HG02588 (cell line): Measurements from ENCODE around the gene IDH1.
A peak's percentile ranks its signal among the peaks of the same experiment; 100 is the strongest.
"Not testable (repeated sequence)": the region's sequence is repeated elsewhere in the genome, so short reads cannot be mapped to it uniquely, and the experiment has no call there.

ENCODE experiments used
- ATAC-seq: cut with Tn5 transposase; IDR thresholded peaks from one replicate; pipeline ENCODE4 v1.9.1; 2021; ENCODE audit warnings: mild to moderate bottlenecking, moderate library complexity; ENCODE audit not compliant: unreplicated experiment

Gene IDH1

DNA sequence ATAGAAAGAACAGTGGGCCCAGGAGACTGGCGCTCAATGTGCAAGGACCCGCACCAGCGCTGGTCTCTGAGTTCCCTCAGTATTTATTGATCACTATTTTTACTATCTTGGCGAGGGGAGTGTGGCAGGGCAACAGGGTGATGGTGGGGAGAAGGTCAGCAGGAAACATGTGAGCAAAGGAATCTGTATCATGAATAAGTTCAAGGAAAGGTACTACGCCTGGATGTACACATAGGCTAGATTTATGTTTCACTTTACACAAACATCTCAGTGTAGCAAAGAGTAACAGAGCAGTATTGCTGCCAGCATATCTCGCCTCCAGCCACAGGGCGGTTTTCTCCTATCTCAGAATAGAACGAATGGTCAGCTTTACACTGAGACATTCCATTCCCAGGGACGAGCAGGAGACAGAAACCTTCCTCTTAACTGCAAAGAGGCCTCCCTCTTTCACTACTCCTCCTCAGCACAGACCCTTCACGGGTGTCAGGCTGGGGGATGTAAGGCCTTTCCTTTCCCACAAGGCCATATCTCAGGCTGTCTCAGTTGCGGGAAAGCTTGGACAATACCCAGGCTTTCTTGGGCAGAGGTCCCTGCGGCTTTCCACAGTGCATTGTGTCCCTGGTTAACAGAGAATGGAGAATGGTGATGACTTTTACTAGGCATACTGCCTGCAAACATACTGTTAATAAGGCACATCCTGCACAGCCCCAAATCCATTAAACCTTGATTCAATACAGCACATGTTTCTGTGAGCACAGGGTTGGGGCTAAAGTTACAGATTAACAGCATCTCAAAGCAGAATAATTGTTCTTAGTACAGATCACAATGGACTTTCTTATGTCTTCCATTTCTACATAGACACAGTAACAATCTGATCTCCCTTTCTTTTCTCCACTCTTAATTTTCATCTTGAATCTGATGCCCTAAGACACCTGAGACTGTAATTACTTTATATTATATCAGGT lies 2.3 kb upstream of the IDH1 start:
- not testable (repeated sequence) for ATAC-seq

DNA sequence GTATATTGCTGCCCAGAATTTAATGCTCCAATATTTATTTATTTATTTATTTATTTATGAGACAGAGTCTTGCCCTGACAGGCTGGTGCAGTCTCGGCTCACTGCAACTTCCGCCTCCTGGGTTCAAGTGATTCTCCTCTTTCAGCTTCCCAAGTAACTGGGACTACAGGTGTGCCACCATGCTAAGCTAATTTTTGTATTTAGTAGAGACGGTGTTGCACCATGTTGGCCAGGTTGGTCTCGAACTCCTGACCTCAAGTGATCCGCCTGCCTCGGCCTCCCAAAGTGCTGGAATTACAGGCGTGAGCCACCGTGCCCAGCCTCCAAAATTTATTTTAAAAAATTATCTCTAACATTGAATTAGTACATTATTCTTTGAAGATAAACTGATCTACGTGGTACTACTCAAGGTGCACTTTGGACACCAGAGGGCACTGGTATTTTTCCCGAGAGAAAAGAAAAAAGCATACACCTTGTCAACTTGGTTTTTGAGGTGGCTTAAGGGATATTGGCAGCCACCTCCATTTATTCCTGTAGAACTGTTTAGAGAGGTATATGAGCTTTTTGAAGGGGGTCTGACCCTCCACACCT lies 1.4 kb upstream of the IDH1 start:
- ATAC-seq, result no peak

DNA sequence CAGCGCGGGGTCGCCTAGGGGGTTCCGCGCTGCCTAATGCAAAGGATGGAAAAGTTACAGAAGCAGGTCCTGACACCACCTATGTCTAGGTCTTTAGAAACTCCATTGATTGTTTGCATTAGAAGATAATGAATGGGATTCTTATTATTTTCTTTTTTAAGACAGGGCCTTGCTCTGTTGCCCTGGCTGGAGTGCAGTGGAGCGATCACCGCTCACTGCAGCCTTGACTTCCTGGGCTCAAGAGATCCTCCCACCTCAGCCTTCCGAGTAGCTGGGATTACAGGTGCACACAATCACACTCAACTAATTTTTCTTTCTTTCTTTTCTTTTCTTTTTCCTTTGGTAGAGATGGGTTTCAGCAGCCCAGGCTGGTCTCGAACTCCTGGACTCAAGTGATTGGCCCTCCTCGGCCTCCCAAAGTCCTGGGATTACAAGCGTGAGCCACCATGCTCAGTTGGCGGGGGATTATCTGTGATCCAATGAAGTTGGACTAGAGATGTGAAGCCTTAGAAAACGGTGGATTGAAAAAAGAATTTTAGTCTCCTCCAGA lies 761 bp upstream of the IDH1 start:
- peak; percentile 11 for ATAC-seq

DNA sequence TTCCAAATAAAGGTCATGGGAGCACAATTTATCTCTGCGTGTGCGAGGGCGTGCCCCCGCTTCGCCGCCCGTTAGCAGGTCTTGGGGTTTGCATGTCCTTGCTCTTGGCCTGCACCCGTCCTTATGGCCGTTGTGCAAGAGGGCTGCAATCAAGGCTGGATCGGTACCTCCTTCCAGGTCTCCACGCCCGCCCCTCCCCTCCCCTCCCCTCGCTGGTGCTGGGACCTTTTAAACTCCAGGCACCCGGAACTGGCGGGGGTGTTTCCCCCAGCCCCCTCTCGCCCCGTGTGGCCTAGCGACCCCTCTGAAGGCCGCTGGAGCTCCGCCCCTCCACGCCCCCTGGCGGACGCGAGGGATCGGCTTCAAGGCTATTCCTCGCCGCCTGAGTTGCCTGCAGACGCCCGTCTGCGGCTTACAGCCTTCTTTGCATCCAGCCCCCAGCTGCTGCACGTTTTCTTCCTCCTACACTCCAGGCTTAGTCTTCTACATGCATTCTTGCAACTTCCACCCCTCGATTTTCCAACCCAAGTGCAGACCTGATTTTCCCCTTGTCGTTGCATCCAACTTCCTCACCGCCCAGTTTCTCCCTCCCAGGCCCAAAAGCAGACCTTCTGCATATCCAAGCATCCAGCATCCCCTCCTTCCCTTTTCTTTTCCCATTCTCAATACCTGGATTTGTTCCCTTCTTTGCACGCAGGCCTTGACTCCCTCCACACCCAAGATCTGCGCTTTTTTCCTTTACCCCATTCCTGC lies 577 bp downstream of the IDH1 start:
- peak; percentile 76 for ATAC-seq

DNA sequence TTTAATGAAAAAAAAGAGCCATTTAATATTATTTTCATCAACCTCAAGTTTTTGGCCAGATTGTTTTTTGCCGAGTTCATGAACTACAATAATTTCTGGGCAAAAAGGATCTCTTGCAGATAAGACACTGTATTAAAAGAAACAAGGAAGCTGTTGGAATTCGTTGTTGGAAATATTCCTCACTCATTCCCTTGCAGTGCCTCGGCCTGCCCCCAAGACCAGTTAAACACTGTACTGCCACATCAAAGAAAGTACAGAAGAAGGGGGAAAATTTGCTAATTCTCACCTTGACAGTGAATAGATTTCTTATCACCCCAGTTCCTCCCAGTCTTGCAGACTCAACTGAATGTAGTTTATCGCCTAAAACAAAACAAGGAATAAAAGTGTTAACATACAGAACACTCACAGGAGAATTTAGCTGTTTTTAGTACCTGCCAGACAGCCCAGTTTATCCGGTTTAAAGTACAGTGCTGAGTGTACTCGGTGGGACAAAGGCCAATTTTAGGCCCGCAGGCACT lies 1.2 kb downstream of the IDH1 start:
- no peak for ATAC-seq

- no peak for ATAC-seq
Observed at GRCh38 chr2:208252716-208253492, 2.0 kb downstream of the IDH1 start.

DNA sequence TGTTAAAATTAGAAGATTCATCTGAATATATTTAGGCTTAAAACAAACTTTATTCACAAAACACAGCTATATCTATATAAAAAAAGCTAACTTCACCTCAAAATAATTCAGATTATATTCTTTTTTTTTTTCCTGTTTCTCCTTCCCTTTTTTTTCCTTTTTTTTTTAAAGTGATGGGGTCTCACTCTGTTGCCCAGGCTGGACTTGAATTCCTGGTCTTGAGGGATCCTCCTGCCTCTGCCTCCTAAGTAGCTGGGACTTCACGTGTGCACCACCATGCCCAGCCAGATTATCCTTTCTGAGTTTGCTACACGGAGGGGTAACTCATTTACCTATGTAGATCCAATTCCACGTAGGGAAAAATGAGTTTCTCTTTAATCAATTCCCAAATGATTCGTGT lies 3.8 kb downstream of the IDH1 start:
- ATAC-seq, result no peak

- ATAC-seq, result no peak
Observed at GRCh38 chr2:208250388-208250787, 4.5 kb downstream of the IDH1 start.

- ATAC-seq, result no peak
Observed at GRCh38 chr2:208249296-208249695, 5.6 kb downstream of the IDH1 start.

- ATAC-seq, result no peak
Observed at GRCh38 chr2:208248601-208249000, 6.3 kb downstream of the IDH1 start.

GRCh38 chr2:208245746-208246145 lies 9.1 kb downstream of the IDH1 start:
- ATAC-seq, result no peak

GRCh38 chr2:208244422-208244821 lies 10.4 kb downstream of the IDH1 start:
- ATAC-seq, result no peak

GRCh38 chr2:208240619-208241209 lies 14.2 kb downstream of the IDH1 start:
- ATAC-seq, result no peak

DNA sequence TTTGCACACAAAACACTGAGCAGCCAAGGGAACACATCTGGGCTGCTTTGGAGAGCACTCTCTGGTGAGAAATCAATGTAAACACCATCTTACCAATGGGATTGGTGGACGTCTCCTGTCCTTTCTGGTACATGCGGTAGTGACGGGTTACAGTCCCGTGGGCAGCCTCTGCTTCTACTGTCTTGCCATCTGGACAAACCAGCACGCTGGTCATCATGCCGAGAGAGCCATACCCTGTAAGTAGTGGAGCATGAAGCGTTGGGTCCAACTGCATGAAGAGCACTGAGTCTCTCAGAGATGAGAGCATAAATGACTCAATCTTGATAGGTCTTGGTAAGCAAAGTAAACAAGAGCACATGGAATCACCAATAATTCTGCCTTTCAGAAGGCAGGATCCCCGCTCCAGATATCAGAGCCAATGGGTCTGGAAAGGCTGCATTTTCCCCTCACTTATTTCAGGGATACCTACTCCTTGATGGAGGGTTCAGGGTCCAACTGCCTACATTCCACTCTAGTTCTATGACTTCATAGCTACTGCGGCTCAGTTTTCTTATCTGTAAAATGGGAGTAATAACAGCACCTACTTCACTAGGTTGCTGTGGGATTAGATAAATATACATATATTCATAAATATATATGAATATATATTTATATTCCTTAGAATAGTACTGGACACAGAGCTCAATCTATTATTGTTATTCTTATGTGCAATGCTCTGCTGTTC lies 14.9 kb downstream of the IDH1 start:
- no peak for ATAC-seq

GRCh38 chr2:208235860-208236259 lies 19.0 kb downstream of the IDH1 start:
- no peak for ATAC-seq

- ATAC-seq, result no peak
Observed at GRCh38 chr2:208234786-208235185, 20.1 kb downstream of the IDH1 start.

DNA sequence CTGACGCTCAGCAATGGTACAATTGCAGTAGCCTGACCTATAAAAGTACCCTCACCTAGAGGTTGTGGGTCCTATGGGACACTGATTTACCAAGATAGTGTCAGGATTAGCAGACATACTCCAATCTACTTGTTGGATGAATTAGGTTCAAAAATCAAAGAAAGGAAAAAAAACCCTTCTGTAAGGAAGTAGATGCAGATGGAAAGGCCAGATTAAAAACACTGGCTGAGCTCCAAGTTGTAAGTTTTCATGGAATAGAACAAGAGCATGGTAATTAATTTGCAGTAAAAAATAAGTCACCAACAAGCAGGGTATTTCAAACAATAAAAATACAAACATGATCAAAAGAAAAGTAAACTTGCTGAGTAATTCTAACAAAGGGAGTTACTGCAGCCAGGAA lies 26.4 kb downstream of the IDH1 start:
- ATAC-seq, result no peak

GRCh38 chr2:208227581-208228232 lies 27.2 kb downstream of the IDH1 start:
- ATAC-seq, result no peak

DNA sequence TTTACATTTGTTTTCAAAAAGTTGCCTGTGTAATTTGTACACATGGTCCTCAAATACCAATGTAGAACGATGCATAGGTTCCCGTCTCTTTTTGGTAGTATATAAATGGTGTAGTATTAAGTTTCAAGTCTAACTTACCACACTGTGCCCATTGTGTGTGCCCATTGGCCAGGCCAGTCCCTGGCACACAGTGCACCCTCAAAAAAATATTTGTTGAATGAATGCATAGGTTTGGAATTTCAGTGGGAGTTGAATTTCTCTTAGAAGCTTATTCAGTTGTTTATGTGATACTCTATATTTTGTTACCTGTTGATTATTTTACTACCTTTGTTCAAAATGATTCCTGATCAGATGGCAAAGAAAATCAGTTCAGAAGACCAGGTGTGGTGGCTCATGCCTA lies 30.1 kb downstream of the IDH1 start:
- no peak for ATAC-seq
